AG04449 (cell line): ENCODE measurements around the gene TFB1M.

Experiments
- CTCF ChIA-PET: fragments of 350-600 bp; formaldehyde crosslinking; extraction: SDS; loops from one replicate; lab custom pipeline; 2021; ENCODE audit warnings: antibody characterized with exemption; lab: Yijun Ruan, JAX
- POLR2A ChIA-PET: fragments of 400-600, 350-600 bp; formaldehyde crosslinking; extraction: SDS; loops from one replicate; lab custom pipeline; 2020; ENCODE audit warnings: antibody characterized with exemption, inconsistent platforms; lab: Yijun Ruan, JAX
- DNase-seq: peaks from one replicate; pipeline ENCODE4 v3.0.0-alpha.2; 2010; ENCODE audit warnings: low read depth, low spot score
- H3K4me3 ChIP-seq: 2 replicates; pipeline ENCODE4 v1.5.1; 2011; ENCODE audit warnings: low read depth, mild to moderate bottlenecking, control low read depth, low read length
- TF ChIP-seq, protein P1 (sequence below): IDR thresholded peaks from one replicate; pipeline ENCODE4 v1.5.1; 2011; ENCODE audit warnings: mild to moderate bottlenecking, moderate library complexity, low read length, control low read depth, inconsistent platforms; ENCODE audit not compliant: insufficient read depth; ENCODE audit errors: missing control alignments

Gene TFB1M

GRCh38 chr6:155247618-155248007, 66.7 kb downstream of the TFB1M start:
- TF ChIP-seq, protein P1, sequence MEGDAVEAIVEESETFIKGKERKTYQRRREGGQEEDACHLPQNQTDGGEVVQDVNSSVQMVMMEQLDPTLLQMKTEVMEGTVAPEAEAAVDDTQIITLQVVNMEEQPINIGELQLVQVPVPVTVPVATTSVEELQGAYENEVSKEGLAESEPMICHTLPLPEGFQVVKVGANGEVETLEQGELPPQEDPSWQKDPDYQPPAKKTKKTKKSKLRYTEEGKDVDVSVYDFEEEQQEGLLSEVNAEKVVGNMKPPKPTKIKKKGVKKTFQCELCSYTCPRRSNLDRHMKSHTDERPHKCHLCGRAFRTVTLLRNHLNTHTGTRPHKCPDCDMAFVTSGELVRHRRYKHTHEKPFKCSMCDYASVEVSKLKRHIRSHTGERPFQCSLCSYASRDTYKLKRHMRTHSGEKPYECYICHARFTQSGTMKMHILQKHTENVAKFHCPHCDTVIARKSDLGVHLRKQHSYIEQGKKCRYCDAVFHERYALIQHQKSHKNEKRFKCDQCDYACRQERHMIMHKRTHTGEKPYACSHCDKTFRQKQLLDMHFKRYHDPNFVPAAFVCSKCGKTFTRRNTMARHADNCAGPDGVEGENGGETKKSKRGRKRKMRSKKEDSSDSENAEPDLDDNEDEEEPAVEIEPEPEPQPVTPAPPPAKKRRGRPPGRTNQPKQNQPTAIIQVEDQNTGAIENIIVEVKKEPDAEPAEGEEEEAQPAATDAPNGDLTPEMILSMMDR, result no peak

DNA sequence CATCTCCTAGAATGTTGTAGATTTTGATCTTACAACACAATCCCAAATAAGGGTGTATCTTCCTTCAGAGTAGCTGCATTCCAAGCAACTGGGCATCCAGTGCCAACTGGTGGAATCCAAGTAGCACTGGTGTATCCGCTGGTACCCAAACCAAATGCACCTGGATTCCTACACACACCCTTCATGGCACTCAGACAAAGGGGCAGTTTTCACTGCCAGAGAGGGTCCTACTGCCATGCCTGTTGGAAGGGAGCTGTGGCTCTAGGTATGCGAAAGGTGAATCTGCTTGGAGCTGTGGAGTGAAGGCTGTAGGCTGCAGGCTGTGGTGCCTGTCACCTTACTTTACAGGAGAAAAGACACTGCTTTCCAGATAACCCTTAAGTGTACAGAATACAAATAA, 67.5 kb downstream of the TFB1M start:
- POLR2A ChIA-PET, result interaction anchor here (0.7 to 2.1 kb wide), 2 partner anchors 39 to 58 kb away, joined by 3 to 9 read pairs; no protein-coding TSS in a partner anchor
- no peak overlapping the region for H3K4me3 ChIP-seq
- CTCF ChIA-PET, result interaction anchor here (2.0 to 9.2 kb wide), 10 partner anchors 11 to 379 kb away, joined by 11 to 292 read pairs (median 22); partner anchors contain the start of gene CLDN20
- TF ChIP-seq, protein P1, result no peak
- no peak for DNase-seq

More at GRCh38 chr6:155247618-155248007, 66.7 kb downstream of the TFB1M start:
- peak; percentile 67 for DNase-seq
- H3K4me3 ChIP-seq, result no peak overlapping the region
- ChIA-PET CTCF (interaction anchor here (0.7 to 9.2 kb wide), 39 partner anchors 8 to 575 kb away, joined by 3 to 292 read pairs (median 5); partner anchors contain the start of gene CLDN20), POLR2A (interaction anchor here (0.7 to 2.1 kb wide), 6 partner anchors 13 to 379 kb away, joined by 3 to 9 read pairs (median 3); no protein-coding TSS in a partner anchor)

DNA sequence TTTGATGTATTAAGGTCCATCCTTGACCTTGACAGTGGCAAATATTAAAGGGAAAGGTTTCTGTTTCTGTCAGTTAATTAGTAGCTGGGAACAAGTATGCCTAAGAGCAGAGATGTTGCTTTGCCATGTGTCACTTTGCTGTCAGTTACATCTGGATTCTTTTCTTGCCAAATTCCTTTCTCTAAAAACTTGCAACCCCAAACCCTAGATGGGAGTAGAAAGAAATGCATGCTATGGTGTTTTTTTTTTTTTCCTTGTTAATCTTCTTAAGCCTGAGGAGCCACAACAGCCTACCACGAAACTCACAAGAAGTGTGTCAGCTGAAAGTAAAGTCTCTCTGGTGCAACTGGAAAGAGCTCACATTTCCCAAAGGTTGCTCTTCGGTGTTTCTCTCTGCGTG, 68.5 kb downstream of the TFB1M start:
- POLR2A ChIA-PET, result no interaction called here
- no peak for DNase-seq
- H3K4me3 ChIP-seq, result no peak overlapping the region
- CTCF ChIA-PET, result interaction anchor here (0.7 to 9.2 kb wide), 7 partner anchors 10 to 317 kb away, joined by 3 to 292 read pairs (median 12); no protein-coding TSS in a partner anchor
- TF ChIP-seq, protein P1, result no peak

- TF ChIP-seq, protein P1, result no peak
- no peak for DNase-seq
- ChIA-PET POLR2A (no interaction called here), CTCF (interaction anchor here (1.2 to 9.2 kb wide), 5 partner anchors 9 to 317 kb away, joined by 3 to 292 read pairs (median 12); no protein-coding TSS in a partner anchor)
- no peak overlapping the region for H3K4me3 ChIP-seq
Measured at GRCh38 chr6:155245193-155245592, 69.1 kb downstream of the TFB1M start.

DNA sequence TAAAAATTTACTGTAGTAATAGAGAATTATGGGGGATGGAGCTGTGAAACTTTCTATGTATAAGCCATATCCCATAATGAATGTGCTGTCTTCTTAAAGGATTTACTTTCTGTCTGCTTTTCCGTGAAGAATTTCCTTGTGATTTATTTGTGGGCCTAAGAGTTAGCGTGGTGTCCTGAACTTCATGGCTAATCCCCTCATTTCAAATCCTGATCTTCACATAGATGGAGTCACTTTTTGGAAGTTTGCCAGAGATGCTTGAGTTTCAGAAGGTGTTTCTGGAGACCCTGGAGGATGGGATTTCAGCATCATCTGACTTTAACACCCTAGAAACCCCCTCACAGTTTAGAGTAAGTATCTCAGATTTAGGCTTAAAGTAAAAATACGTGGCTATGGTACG, 69.8 kb downstream of the TFB1M start:
- CTCF ChIA-PET, result interaction anchor here (1.3 to 9.2 kb wide), 4 partner anchors 9 to 67 kb away, joined by 4 to 292 read pairs (median 11); no protein-coding TSS in a partner anchor
- TF ChIP-seq, protein P1, result no peak
- POLR2A ChIA-PET, result no interaction called here
- DNase-seq, result no peak
- H3K4me3 ChIP-seq, result no peak overlapping the region

DNA sequence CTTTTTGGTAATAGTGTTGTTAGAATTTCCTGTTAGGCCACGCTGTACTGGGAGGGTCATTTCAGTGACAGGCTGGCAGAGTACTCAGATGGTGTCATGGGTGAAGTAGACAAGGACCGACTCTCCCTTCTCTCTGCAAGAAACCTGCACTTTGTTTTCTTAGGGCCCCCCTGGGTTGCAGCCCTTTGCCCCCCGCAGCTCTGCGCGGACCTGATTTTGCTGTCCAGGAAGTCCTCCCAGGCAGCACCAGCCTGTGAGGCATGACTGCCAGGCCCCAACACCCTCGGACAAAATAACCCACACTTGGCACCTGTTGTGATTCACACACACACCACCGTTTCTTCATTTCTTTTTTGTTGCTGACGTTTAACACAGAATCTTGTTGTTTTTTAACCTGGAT, 72.3 kb downstream of the TFB1M start:
- POLR2A ChIA-PET, result no interaction called here
- H3K4me3 ChIP-seq, result no peak overlapping the region
- CTCF ChIA-PET, result no interaction called here
- no peak for DNase-seq
- TF ChIP-seq, protein P1, result no peak
